Stimulated activated CD4-positive, alpha-beta T cell treated with anti-CD3 and anti-CD28 coated beads, Interleukin-1b, Interleukin-23, amount 100 ng/mL, for 1 hour (primary cell): ENCODE measurements around the gene HNF1B.
"Not testable (repeated sequence)": the region's sequence is repeated elsewhere in the genome, so short reads cannot be mapped to it uniquely, and the experiment has no call there.

Experiments
- DNase-seq, 2 donors: peaks; one replicate each; pipeline ENCODE4 v3.0.0-alpha.2; 2020; ENCODE audit warnings: low read depth in 2 of 2

Gene HNF1B

GRCh38 chr17:37744961-37745800 lies at the start of gene HNF1B:
Gene HNF1B, minus strand, starts transcription at chr17:37745059. Its CDS starts 175 bp downstream, at chr17:37744884.
- no peak for DNase-seq

GRCh38 chr17:37792787-37793186 lies 47.9 kb upstream of the HNF1B start:
- no peak for DNase-seq

GRCh38 chr17:37791447-37792399 lies 46.9 kb upstream of the HNF1B start:
- no peak for DNase-seq

GRCh38 chr17:37789771-37790541 lies 45.1 kb upstream of the HNF1B start:
- no peak for DNase-seq

GRCh38 chr17:37789021-37789565 lies 44.2 kb upstream of the HNF1B start:
- no peak for DNase-seq

- no peak for DNase-seq
Observed at GRCh38 chr17:37788526-37788925, 43.7 kb upstream of the HNF1B start.

- DNase-seq, result no peak
Observed at GRCh38 chr17:37787055-37787757, 42.3 kb upstream of the HNF1B start.

GRCh38 chr17:37786481-37786880 lies 41.6 kb upstream of the HNF1B start:
- DNase-seq, result no peak

GRCh38 chr17:37782460-37782859 lies 37.6 kb upstream of the HNF1B start:
- DNase-seq, result not testable (repeated sequence)

- DNase-seq, result no peak
Observed at GRCh38 chr17:37781451-37781850, 36.6 kb upstream of the HNF1B start.

GRCh38 chr17:37779554-37779953 lies 34.7 kb upstream of the HNF1B start:
- DNase-seq, result no peak

GRCh38 chr17:37774504-37774903 lies 29.6 kb upstream of the HNF1B start:
- no peak for DNase-seq

GRCh38 chr17:37772982-37773381 lies 28.1 kb upstream of the HNF1B start:
- no peak for DNase-seq

- DNase-seq, result no peak
Observed at GRCh38 chr17:37770631-37771518, 26.0 kb upstream of the HNF1B start.

GRCh38 chr17:37769050-37769449 lies 24.2 kb upstream of the HNF1B start:
- DNase-seq, result no peak

- DNase-seq, result no peak
Observed at GRCh38 chr17:37768438-37768837, 23.6 kb upstream of the HNF1B start.

- no peak for DNase-seq
Observed at GRCh38 chr17:37766971-37767370, 22.1 kb upstream of the HNF1B start.

- no peak for DNase-seq
Observed at GRCh38 chr17:37764383-37764782, 19.5 kb upstream of the HNF1B start.

- no peak for DNase-seq
Observed at GRCh38 chr17:37762666-37763065, 17.8 kb upstream of the HNF1B start.

GRCh38 chr17:37761961-37762360 lies 17.1 kb upstream of the HNF1B start:
- DNase-seq, result no peak
